ENCODE data around the gene XK.
A peak's percentile ranks its signal among the peaks of the same experiment; 100 is the strongest.
"Not testable (repeated sequence)": the region's sequence is repeated elsewhere in the genome, so short reads cannot be mapped to it uniquely, and the experiment has no call there.

Gene XK, protein sequence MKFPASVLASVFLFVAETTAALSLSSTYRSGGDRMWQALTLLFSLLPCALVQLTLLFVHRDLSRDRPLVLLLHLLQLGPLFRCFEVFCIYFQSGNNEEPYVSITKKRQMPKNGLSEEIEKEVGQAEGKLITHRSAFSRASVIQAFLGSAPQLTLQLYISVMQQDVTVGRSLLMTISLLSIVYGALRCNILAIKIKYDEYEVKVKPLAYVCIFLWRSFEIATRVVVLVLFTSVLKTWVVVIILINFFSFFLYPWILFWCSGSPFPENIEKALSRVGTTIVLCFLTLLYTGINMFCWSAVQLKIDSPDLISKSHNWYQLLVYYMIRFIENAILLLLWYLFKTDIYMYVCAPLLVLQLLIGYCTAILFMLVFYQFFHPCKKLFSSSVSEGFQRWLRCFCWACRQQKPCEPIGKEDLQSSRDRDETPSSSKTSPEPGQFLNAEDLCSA

DNA sequence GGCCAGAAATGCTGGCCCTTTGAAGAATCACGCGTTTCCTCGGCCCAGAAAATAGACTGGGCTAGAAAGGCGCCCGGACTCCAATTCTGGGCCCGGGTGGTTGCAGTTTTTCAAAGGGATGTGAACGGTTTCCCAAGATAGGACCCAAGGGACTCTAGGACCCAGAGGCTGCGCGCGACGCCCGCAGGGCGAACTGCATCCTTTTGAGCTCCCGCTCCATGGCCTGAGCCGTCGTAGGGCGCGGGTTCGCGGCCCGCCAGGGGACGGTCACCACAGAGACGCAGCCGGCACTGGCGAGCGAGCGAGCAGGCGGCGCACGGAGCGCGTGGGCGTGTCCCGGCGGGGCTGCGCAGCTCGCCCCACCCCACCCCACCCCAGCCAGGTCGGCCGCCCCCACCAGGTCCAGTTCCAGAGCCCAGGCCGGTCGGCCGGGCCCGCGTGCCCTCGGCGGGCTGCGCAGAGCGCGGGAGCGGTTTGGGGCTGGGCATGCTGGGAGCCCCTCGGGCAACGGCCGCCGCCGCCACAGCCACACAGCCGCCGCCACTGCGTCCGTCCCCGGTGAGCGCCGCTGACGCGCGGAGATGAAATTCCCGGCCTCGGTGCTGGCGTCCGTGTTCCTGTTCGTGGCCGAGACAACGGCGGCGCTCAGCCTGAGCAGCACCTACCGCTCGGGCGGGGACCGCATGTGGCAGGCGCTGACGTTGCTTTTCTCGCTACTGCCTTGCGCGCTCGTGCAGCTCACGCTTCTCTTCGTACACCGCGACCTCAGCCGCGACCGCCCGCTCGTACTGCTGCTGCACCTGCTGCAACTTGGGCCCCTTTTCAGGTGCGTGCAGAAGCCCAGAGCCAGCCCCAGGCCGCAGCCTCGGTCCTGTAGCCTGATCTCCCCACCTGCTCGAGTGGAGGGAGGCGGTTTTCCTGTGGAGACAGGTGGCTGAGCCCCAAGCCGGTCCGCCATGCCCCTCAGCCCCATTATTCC is at the start of gene XK:
XK (plus strand) TSS at position 411 of the 979 bp plus-strand sequence; CDS start at position 582, 171 bp downstream.
- TF ChIP-seq FOXP2 (optimal IDR thresholded peaks at IDR 0.05; ENCODE audit: control extremely low read depth, extremely low read length, insufficient read depth) (no peak), POLR2AphosphoS5 (IDR thresholded peaks at IDR 0.05; ENCODE audit: borderline replicate concordance, low read depth, low read length) (no peak)
- no peak within 1 kb of the TSS for H3K27ac ChIP-seq
- no peak for DNase-seq (ENCODE audit: low read depth, low spot score)
- peak within 1 kb of the TSS; percentile 71 for H3K4me3 ChIP-seq
- no peaks in the 10 kb centered on the region for H3K9me3 ChIP-seq (ENCODE audit: low read depth, low read length)
- no peaks in the 10 kb centered on the region for H3K36me3 ChIP-seq (ENCODE audit: insufficient read depth, low read length)
- no peak within 1 kb of the TSS for H3K9ac ChIP-seq (ENCODE audit: insufficient read length)

DNA sequence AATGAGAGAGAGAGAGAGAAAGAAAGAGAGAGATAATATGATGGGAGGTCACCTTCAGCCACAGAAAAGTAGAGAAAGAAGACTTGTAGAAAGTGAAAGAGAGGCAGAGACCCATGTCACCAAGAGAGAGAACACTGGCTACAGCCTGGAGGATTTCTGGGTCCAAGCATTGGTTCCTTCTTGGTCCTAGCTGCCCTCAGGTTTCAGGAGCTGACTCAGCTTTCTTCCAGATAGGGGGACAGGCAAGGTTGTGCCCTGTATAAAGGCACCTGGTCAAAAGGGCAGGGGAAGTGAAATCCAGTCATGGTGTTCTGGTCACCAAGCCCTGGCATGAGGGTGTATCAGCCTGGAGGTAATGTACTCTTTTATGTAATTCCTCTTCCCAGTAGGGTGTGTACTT is 47.5 kb upstream of the XK start:
- DNase-seq (ENCODE audit: low read depth, low spot score): no peak
- Histone ChIP-seq H3K9me3 (ENCODE audit: low read depth, low read length) (no peaks in the 10 kb centered on the region), H3K9ac (ENCODE audit: insufficient read length) (no peak overlapping the region), H3K36me3 (ENCODE audit: insufficient read depth, low read length) (no peaks in the 10 kb centered on the region), H3K4me3 (no peak overlapping the region), H3K27ac (no peak overlapping the region)
- TF ChIP-seq FOXP2 (optimal IDR thresholded peaks at IDR 0.05; ENCODE audit: control extremely low read depth, extremely low read length, insufficient read depth): no peak
- TF ChIP-seq POLR2AphosphoS5 (IDR thresholded peaks at IDR 0.05; ENCODE audit: borderline replicate concordance, low read depth, low read length): no peak
- no peak for TF ChIP-seq EZH2 (IDR thresholded peaks at IDR 0.05)

DNA sequence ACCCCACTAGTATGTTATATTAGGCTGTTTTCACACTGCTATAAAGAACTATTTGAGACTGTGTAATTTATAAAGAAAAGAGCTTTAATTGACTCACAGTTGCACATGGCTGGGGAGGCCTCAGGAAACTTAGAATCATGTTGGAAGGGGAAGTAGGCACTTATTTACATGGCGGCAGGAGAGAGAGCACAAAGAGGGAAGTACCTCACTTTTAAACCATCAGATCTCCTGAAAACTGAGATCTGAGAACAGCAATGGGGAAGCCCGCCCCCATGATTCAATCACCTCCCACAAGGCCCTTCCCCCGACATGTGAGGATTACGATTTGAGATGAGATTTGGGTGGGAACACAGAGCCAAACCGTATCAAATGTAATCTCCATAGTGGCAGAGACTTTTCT is 45.4 kb upstream of the XK start:
- no peak overlapping the region for H3K4me3 ChIP-seq
- H3K9ac ChIP-seq (ENCODE audit: insufficient read length): no peak overlapping the region
- no peak overlapping the region for H3K27ac ChIP-seq
- no peak for DNase-seq (ENCODE audit: low read depth, low spot score)
- H3K9me3 ChIP-seq (ENCODE audit: low read depth, low read length): no peaks in the 10 kb centered on the region
- H3K36me3 ChIP-seq (ENCODE audit: insufficient read depth, low read length): no peaks in the 10 kb centered on the region
- no peak for TF ChIP-seq FOXP2 (optimal IDR thresholded peaks at IDR 0.05; ENCODE audit: control extremely low read depth, extremely low read length, insufficient read depth)
- TF ChIP-seq EZH2 (IDR thresholded peaks at IDR 0.05): no peak
- TF ChIP-seq POLR2AphosphoS5 (IDR thresholded peaks at IDR 0.05; ENCODE audit: borderline replicate concordance, low read depth, low read length): no peak

DNA sequence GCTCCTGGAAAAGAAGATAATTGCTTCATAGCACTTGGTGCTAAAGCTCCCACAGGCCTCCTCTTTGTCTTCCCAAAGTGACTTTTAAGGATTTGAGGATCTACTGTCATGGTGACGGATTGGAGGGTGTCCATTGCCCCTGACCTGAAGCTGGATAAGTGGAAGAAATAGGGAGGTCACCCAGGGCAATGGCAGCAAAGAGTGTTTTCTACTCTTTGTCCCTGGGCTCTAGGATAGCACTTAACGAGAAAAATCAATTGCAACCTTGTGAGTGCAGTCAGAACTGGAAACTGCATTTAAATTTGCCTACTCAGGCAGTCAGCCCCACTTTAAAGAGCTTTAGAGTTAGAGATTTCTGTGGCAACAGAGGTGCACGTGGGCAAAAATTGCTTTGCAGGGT is 43.7 kb upstream of the XK start:
- Histone ChIP-seq H3K36me3 (ENCODE audit: insufficient read depth, low read length) (no peaks in the 10 kb centered on the region), H3K4me3 (no peak overlapping the region), H3K9ac (ENCODE audit: insufficient read length) (no peak overlapping the region), H3K9me3 (ENCODE audit: low read depth, low read length) (no peaks in the 10 kb centered on the region), H3K27ac (no peak overlapping the region)
- TF ChIP-seq POLR2AphosphoS5 (IDR thresholded peaks at IDR 0.05; ENCODE audit: borderline replicate concordance, low read depth, low read length): no peak
- TF ChIP-seq EZH2 (IDR thresholded peaks at IDR 0.05): no peak
- TF ChIP-seq FOXP2 (optimal IDR thresholded peaks at IDR 0.05; ENCODE audit: control extremely low read depth, extremely low read length, insufficient read depth): no peak
- no peak for DNase-seq (ENCODE audit: low read depth, low spot score)

DNA sequence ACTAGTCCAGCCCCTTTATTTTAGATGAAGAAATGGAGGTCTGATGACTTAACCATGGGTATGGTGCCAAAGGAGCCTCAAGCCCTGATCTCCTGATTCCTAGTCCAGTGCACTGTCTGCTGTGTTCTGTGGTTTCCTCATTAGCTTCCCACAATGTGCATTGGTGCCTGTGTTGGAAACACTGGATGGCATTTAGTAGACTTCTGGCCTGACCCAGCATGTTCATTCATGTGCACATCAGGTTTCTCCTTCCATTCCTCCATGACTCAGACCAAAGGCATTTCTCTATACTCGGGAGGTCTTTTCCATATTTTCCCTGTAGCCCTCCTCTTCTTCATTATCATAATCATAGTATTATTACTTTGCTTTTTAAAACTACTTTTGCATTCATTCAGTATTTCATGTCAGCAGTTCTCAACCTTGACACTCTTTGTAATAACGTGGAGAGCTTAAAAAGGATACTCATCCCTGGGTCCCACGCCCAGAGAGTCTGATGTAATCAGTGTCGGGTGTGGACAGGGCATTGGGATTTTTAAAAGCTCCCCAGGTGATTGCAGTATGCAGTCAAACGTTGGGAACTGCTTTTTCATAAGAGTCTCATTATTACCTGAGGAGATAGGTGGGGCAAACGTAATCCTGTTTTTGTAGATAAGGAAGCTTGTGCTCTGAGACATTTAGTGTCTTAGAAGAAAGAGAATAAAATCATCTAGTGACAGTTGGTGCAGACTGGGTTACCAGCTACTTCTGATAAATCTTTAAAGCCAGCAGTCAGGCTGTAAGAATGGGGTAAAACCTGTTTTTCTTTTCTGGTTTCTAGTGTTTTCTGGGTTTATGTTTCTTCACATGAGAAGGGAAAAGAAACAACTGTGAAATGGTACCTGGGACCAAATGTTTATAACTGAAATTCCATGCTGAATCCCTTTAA is 40.9 kb upstream of the XK start:
- no peaks in the 10 kb centered on the region for H3K36me3 ChIP-seq (ENCODE audit: insufficient read depth, low read length)
- no peak for DNase-seq (ENCODE audit: low read depth, low spot score)
- H3K9me3 ChIP-seq (ENCODE audit: low read depth, low read length): no peaks in the 10 kb centered on the region
- no peak overlapping the region for H3K4me3 ChIP-seq
- H3K9ac ChIP-seq (ENCODE audit: insufficient read length): no peak overlapping the region
- no peak overlapping the region for H3K27ac ChIP-seq
- TF ChIP-seq POLR2AphosphoS5 (IDR thresholded peaks at IDR 0.05; ENCODE audit: borderline replicate concordance, low read depth, low read length): no peak
- no peak for TF ChIP-seq FOXP2 (optimal IDR thresholded peaks at IDR 0.05; ENCODE audit: control extremely low read depth, extremely low read length, insufficient read depth)
- no peak for TF ChIP-seq EZH2 (IDR thresholded peaks at IDR 0.05)

DNA sequence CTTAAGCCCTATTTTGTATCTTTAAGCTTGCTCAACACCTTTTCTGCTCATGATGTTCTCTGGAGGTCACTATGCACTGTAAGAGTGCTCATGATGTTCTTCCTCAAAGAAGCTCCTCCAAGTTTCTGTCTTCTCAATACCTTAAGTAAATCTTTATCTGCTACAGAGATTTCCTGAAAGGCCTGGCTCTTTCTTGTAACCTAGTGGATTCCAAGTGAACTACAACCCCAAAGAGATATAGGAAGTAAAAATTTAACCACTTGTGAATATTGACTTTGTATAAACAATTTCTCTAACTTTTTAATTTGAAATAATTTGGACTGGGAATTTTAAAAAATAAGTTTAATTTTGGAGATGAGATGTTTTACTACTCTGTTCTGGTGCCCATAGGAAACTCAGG is 39.3 kb upstream of the XK start:
- no peak overlapping the region for H3K4me3 ChIP-seq
- no peak overlapping the region for H3K9ac ChIP-seq (ENCODE audit: insufficient read length)
- no peaks in the 10 kb centered on the region for H3K9me3 ChIP-seq (ENCODE audit: low read depth, low read length)
- H3K36me3 ChIP-seq (ENCODE audit: insufficient read depth, low read length): no peaks in the 10 kb centered on the region
- DNase-seq (ENCODE audit: low read depth, low spot score): no peak
- no peak for TF ChIP-seq EZH2 (IDR thresholded peaks at IDR 0.05)
- TF ChIP-seq FOXP2 (optimal IDR thresholded peaks at IDR 0.05; ENCODE audit: control extremely low read depth, extremely low read length, insufficient read depth): no peak
- no peak for TF ChIP-seq POLR2AphosphoS5 (IDR thresholded peaks at IDR 0.05; ENCODE audit: borderline replicate concordance, low read depth, low read length)
- no peak overlapping the region for H3K27ac ChIP-seq

DNA sequence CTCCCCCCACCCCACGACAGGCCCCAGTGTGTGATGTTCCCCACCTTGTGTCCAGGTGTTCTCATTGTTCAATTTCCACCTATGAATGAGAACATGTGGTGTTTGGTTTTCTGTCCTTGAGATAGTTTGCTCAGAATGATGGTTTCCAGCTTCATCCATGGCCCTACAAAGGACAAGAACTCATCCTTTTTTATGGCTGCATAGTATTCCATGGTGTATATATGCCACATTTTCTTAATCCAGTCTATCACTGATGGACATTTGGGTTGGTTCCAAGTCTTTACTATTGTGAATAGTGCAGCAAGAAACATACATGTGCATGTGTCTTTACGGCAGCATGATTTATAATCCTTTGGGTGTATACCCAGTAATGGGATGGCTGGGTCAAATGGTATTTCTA is 34.7 kb upstream of the XK start:
- H3K9ac ChIP-seq (ENCODE audit: insufficient read length); DNase-seq (ENCODE audit: low read depth, low spot score); H3K4me3 ChIP-seq; H3K27ac ChIP-seq; H3K9me3 ChIP-seq (ENCODE audit: low read depth, low read length); H3K36me3 ChIP-seq (ENCODE audit: insufficient read depth, low read length): not testable (repeated sequence)

All from SK-N-MC (cell line).